Natural killer cell (primary cell): ENCODE measurements around the gene FAM76A. TPM values are rescaled to one million over a fixed set of nuclear protein-coding genes. Genes with fewer than 3 reads are reported as not detected.

Source experiments
- ATAC-seq, 3 donors: fragments of 150-1000 bp in 2 of 3; fragments of 200-7000 bp in 1 of 3; cut with Tn5 transposase; 1 replicate in 1 of 3; 2 replicates in 2 of 3; pipeline ENCODE4 v1.10.0; 2021; ENCODE audit warnings: mild to moderate bottlenecking in 2 of 3, moderate library complexity in 2 of 3
- DNase-seq, 2 donors: peaks; one replicate each; pipeline versions ENCODE4 v3.0.0 to v3.0.0-alpha.2; 2013 to 2021; ENCODE audit warnings: mixed read lengths in 1 of 2
- H3K27ac ChIP-seq: one replicate; pipeline ENCODE4 v1.5.1; 2013; ENCODE audit warnings: mild to moderate bottlenecking, low read length
- H3K27me3 ChIP-seq: one replicate; pipeline ENCODE4 v1.6.1; 2013; ENCODE audit warnings: low read length; ENCODE audit not compliant: control insufficient read depth, insufficient read depth
- H3K36me3 ChIP-seq: one replicate; pipeline ENCODE4 v1.6.1; 2013; ENCODE audit warnings: low read length; ENCODE audit not compliant: control insufficient read depth, insufficient read depth
- H3K4me1 ChIP-seq: one replicate; pipeline ENCODE4 v1.6.1; 2013; ENCODE audit warnings: low read length; ENCODE audit not compliant: control insufficient read depth, insufficient read depth
- H3K4me3 ChIP-seq: one replicate; pipeline ENCODE4 v1.5.1; 2013; ENCODE audit warnings: low read length
- H3K9me3 ChIP-seq: one replicate; pipeline ENCODE4 v1.6.1; 2013; ENCODE audit warnings: low read length; ENCODE audit not compliant: control insufficient read depth, insufficient read depth
- H3K27ac Mint-ChIP-seq, 2 donors: one replicate each; pipeline ENCODE4 v1.8.0; 2022; ENCODE audit warnings: mild to moderate bottlenecking in 2 of 2, mixed read lengths in 2 of 2, moderate library complexity in 1 of 2
- H3K27me3 Mint-ChIP-seq, 2 donors: one replicate each; pipeline ENCODE4 v1.8.0; 2022; ENCODE audit warnings: low read depth in 2 of 2, mixed read lengths in 2 of 2
- H3K36me3 Mint-ChIP-seq: one replicate; pipeline ENCODE4 v1.8.0; 2022; ENCODE audit warnings: mixed read lengths
- H3K4me1 Mint-ChIP-seq, 2 donors: one replicate each; pipeline ENCODE4 v1.8.0; 2022; ENCODE audit warnings: mixed read lengths in 2 of 2
- H3K4me3 Mint-ChIP-seq: one replicate; pipeline ENCODE4 v1.8.0; 2022; ENCODE audit warnings: mild to moderate bottlenecking, moderate library complexity, mixed read lengths
- H3K9me3 Mint-ChIP-seq, 2 donors: one replicate each; pipeline ENCODE4 v1.8.0; 2022; ENCODE audit warnings: mixed read lengths in 2 of 2
- CTCF ChIP-seq: fragments of 200-600 bp; IDR thresholded peaks from one replicate; pipeline ENCODE4 v1.8.0; 2022; ENCODE audit warnings: antibody characterized with exemption
- WGBS: methylation state at CpG from one replicate; pipeline ENCODE4 v1.1.7; 2013; ENCODE audit warnings: missing lambda C conversion rate; ENCODE audit not compliant: insufficient coverage; 5-methylcytosine and 5-hydroxymethylcytosine counted together
- intact Hi-C: fragments of 100-400 bp; cut with micrococcal nuclease; formaldehyde crosslinking; loops from one replicate; pipeline ENCODE4 v1.14.2; 2022
- total RNA-seq, 4 donors: library from RNA; stranded (reverse); fragments of 120-200 nt in 1 of 4; gene quantifications; one replicate each; pipeline versions ENCODE4 v1.2.3 to v1.2.4, GENCODE V29; 2013 to 2022

FAM76A gene
- total RNA-seq, 3 donors from 2014 or later (not counting 1 experiment from before 2014, with no cell fraction given), result 19.5 to 21.8 (median 19.6) TPM

GRCh38 chr1:27713869-27714513, 11.8 kb upstream of the FAM76A start:
- Histone ChIP-seq H3K4me1 (no peaks in the 10 kb centered on the region), H3K9me3 (no peaks in the 10 kb centered on the region), H3K4me3 (no peak overlapping the region), H3K36me3 (no peaks in the 10 kb centered on the region), H3K27ac (no peak overlapping the region), H3K27me3 (no peaks in the 10 kb centered on the region)
- DNase-seq (no peak), ATAC-seq (no peak)
- no peak for TF ChIP-seq CTCF
- peaks cover 21 to 22% of the 10 kb centered on the region in 2 donors for H3K27me3 Mint-ChIP-seq
- 92% methylated on average over 3 of the region's 3 CpGs for WGBS
- H3K9me3 Mint-ChIP-seq, result peaks cover 0 to 6% of the 10 kb centered on the region in 2 donors
- no peaks in the 10 kb centered on the region for H3K4me1 Mint-ChIP-seq
- H3K36me3 Mint-ChIP-seq, result no peaks in the 10 kb centered on the region
- intact Hi-C loops, result no loop called here
- no peak overlapping the region for H3K27ac Mint-ChIP-seq
- H3K4me3 Mint-ChIP-seq, result no peak overlapping the region

GRCh38 chr1:27716262-27716895, 9.4 kb upstream of the FAM76A start:
- Histone ChIP-seq H3K9me3 (no peaks in the 10 kb centered on the region), H3K27ac (no peak overlapping the region), H3K4me3 (no peak overlapping the region), H3K36me3 (no peaks in the 10 kb centered on the region), H3K4me1 (no peaks in the 10 kb centered on the region), H3K27me3 (no peaks in the 10 kb centered on the region)
- Mint-ChIP-seq H3K27me3 (peaks cover 31 to 35% of the 10 kb centered on the region in 2 donors), H3K4me1 (no peaks in the 10 kb centered on the region), H3K4me3 (no peak overlapping the region), H3K9me3 (peaks cover 0 to 6% of the 10 kb centered on the region in 2 donors), H3K27ac (no peak overlapping the region), H3K36me3 (no peaks in the 10 kb centered on the region)
- intact Hi-C loops, result no loop called here
- 73% methylated on average over 1 of the region's 2 CpGs for WGBS
- DNase-seq (no peak), ATAC-seq (no peak)
- TF ChIP-seq CTCF, result no peak

GRCh38 chr1:27719286-27720251, 6.2 kb upstream of the FAM76A start:
- H3K27ac Mint-ChIP-seq, result no peak overlapping the region
- H3K9me3 ChIP-seq, result no peaks in the 10 kb centered on the region
- WGBS, result 87% methylated on average over 5 of the region's 5 CpGs
- H3K4me3 Mint-ChIP-seq, result no peak overlapping the region
- H3K27me3 ChIP-seq, result no peaks in the 10 kb centered on the region
- intact Hi-C loops, result no loop called here
- H3K4me1 ChIP-seq, result no peaks in the 10 kb centered on the region
- peaks cover 27 to 28% of the 10 kb centered on the region in 2 donors for H3K27me3 Mint-ChIP-seq
- no peaks in the 10 kb centered on the region for H3K36me3 Mint-ChIP-seq
- TF ChIP-seq CTCF, result no peak
- no peak overlapping the region for H3K4me3 ChIP-seq
- no peak overlapping the region for H3K27ac ChIP-seq
- H3K4me1 Mint-ChIP-seq, result no peaks in the 10 kb centered on the region
- peak in 1 of 2 donors; percentile 45 for DNase-seq
- H3K9me3 Mint-ChIP-seq, result peaks cover 0 to 6% of the 10 kb centered on the region in 2 donors
- peak in 1 of 3 donors; percentile 32 for ATAC-seq
- H3K36me3 ChIP-seq, result no peaks in the 10 kb centered on the region
